C4-2B (cell line): ENCODE measurements around the gene DBF4B.

Experiments
- CTCF ChIP-seq: fragments of 450-650 bp; conservative IDR thresholded peaks from 2 replicates; pipeline ENCODE4 v1.5.1; 2017; ENCODE audit warnings: mild to moderate bottlenecking
- ZFX ChIP-seq: fragments of 450-650 bp; IDR thresholded peaks from 2 replicates; pipeline ENCODE4 v1.6.1; 2017

GRCh38 chr17:44707755-44708400, 587 bp upstream of the DBF4B start:
- TF ChIP-seq CTCF (no peak), ZFX (no peak)
